ENCODE data around the gene TRIM41.

DNA sequence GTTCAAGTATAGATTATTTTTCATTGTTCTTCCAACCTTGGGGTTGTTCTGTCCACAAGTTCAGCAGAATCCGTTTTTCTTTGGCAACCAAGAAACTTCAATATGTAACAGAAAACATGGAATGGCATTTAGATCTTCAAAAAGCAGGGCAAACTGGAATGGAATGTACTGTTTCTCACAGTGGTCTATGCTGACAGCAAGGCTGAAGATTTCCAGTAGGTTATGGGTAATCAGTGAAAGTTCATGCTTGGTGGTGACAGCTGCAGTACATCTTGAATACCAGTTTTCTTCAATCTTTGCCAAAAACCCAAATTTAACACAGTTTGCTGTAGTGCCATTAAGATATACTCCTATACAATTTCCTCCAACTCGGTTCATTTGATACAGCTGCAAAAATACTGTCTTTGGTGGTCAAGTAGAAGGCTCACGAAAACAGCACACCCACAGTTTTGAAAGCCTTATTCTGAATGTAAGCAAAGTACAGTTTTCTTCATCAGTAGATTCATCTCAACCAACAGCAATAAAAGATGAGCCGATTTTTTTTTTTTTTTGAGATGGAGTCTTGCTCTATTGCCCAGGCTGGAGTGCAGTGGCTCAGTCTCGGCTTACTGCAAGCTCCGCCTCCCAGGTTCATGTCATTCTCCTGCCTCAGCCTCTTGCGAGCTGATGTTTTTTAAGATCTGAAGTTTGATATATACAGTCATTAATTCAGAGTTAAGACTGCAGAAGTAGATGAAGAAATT, 32.9 kb downstream of the TRIM41 start:
- TF ChIP-seq TAF1 (IDR thresholded peaks at IDR 0.05; ENCODE audit: borderline replicate concordance, low read depth, low read length): no peak
- TF ChIP-seq, protein P1, sequence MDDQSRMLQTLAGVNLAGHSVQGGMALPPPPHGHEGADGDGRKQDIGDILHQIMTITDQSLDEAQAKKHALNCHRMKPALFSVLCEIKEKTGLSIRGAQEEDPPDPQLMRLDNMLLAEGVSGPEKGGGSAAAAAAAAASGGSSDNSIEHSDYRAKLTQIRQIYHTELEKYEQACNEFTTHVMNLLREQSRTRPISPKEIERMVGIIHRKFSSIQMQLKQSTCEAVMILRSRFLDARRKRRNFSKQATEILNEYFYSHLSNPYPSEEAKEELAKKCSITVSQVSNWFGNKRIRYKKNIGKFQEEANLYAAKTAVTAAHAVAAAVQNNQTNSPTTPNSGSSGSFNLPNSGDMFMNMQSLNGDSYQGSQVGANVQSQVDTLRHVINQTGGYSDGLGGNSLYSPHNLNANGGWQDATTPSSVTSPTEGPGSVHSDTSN (IDR thresholded peaks at IDR 0.05): no peak
- TF ChIP-seq EP300 (IDR thresholded peaks at IDR 0.05; ENCODE audit: borderline replicate concordance in 1 of 2, low read depth in 1 of 2, low read length in 1 of 2): no peak
- TF ChIP-seq EZH2phosphoT487 (IDR thresholded peaks at IDR 0.05; ENCODE audit: borderline replicate concordance, low read depth): no peak
- TF ChIP-seq, protein P2, sequence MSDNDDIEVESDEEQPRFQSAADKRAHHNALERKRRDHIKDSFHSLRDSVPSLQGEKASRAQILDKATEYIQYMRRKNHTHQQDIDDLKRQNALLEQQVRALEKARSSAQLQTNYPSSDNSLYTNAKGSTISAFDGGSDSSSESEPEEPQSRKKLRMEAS (IDR thresholded peaks at IDR 0.05; ENCODE audit: low read depth): no peak
- TF ChIP-seq, protein P3, sequence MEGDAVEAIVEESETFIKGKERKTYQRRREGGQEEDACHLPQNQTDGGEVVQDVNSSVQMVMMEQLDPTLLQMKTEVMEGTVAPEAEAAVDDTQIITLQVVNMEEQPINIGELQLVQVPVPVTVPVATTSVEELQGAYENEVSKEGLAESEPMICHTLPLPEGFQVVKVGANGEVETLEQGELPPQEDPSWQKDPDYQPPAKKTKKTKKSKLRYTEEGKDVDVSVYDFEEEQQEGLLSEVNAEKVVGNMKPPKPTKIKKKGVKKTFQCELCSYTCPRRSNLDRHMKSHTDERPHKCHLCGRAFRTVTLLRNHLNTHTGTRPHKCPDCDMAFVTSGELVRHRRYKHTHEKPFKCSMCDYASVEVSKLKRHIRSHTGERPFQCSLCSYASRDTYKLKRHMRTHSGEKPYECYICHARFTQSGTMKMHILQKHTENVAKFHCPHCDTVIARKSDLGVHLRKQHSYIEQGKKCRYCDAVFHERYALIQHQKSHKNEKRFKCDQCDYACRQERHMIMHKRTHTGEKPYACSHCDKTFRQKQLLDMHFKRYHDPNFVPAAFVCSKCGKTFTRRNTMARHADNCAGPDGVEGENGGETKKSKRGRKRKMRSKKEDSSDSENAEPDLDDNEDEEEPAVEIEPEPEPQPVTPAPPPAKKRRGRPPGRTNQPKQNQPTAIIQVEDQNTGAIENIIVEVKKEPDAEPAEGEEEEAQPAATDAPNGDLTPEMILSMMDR (IDR thresholded peaks at IDR 0.05): no peak
- no peak for TF ChIP-seq FOXJ3 (CRISPR knock-in tag; IDR thresholded peaks at IDR 0.05)
- TF ChIP-seq, protein P4, sequence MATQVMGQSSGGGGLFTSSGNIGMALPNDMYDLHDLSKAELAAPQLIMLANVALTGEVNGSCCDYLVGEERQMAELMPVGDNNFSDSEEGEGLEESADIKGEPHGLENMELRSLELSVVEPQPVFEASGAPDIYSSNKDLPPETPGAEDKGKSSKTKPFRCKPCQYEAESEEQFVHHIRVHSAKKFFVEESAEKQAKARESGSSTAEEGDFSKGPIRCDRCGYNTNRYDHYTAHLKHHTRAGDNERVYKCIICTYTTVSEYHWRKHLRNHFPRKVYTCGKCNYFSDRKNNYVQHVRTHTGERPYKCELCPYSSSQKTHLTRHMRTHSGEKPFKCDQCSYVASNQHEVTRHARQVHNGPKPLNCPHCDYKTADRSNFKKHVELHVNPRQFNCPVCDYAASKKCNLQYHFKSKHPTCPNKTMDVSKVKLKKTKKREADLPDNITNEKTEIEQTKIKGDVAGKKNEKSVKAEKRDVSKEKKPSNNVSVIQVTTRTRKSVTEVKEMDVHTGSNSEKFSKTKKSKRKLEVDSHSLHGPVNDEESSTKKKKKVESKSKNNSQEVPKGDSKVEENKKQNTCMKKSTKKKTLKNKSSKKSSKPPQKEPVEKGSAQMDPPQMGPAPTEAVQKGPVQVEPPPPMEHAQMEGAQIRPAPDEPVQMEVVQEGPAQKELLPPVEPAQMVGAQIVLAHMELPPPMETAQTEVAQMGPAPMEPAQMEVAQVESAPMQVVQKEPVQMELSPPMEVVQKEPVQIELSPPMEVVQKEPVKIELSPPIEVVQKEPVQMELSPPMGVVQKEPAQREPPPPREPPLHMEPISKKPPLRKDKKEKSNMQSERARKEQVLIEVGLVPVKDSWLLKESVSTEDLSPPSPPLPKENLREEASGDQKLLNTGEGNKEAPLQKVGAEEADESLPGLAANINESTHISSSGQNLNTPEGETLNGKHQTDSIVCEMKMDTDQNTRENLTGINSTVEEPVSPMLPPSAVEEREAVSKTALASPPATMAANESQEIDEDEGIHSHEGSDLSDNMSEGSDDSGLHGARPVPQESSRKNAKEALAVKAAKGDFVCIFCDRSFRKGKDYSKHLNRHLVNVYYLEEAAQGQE (IDR thresholded peaks at IDR 0.05; ENCODE audit: low read depth, low read length): no peak
